GM18858 (cell line): ENCODE data around the gene SAE1.
"Not testable (repeated sequence)": the region's sequence is repeated elsewhere in the genome, so short reads cannot be mapped to it uniquely, and the experiment has no call there.

Source experiments
- ATAC-seq: cut with Tn5 transposase; IDR thresholded peaks from one replicate; pipeline ENCODE4 v1.9.1; 2021; ENCODE audit not compliant: unreplicated experiment

The SAE1 gene

GRCh38 chr19:47130589-47131227 is at the start of gene SAE1:
Gene SAE1 (plus strand): TSS chr19:47130835. CDS start chr19:47130931, 96 bp downstream.
- peak; percentile 85 for ATAC-seq

DNA sequence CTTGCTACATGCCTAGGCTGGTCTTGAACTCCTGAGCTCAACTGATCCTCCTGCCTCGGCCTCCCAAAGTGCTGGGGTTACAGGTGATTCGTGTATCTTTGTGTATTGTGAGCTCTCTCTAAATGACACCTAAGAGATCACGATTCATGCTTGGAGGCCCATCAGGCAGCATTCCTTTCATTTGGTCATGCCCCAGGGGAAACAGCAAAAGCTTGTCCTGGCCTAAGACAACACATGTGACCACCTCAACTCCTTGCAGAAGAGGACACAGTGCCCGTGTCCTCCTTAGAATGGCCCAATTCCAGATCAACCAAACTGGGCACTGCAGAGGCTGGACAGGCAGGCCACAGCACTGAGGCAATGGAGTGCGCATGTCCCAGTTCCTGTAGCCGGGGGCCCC is 49.5 kb upstream of the SAE1 start:
- no peak for ATAC-seq

DNA sequence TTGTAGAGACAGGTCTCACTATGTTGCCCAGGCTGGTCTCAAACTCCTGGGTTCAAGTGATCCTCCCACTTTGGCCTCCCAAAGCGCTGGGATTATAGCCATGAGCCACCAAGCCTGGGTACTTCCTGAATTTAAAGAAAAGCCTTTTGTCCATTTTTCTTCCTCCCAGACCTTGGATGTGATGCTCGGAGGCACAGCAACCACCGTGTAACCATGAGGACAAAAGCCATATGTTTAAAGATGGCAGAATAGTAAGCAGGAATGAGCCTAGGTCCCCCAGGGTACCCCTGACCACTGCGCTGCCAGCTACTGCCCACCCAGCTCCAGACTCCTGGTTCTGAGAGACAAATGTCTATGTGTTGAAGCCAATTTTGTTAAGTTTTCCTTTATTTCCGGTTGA is 48.1 kb upstream of the SAE1 start:
- ATAC-seq = no peak

GRCh38 chr19:47084879-47085439 is 45.7 kb upstream of the SAE1 start:
- ATAC-seq = no peak

DNA sequence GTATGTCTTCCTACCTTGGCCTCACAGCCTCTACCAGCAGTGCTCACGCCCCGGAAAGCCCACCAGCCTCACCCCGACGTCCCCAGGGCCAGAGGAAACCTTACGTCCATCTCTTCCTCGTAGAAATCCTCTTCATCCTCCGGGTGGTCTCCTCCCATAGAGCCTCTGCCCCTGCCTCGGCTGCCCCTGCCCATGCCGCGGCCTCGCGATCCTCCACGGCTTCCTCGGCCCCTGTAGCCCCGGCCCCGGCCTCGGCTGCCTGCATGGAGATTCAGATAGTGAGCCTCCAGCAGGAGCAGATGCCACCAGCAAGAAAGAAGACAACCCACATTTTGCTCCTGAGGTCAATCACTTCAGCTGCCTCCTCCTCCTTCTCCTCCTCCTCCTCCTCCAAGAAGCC is 44.4 kb upstream of the SAE1 start:
- no peak for ATAC-seq

GRCh38 chr19:47089767-47090350 is 40.8 kb upstream of the SAE1 start:
- no peak for ATAC-seq

GRCh38 chr19:47093254-47093653 is 37.4 kb upstream of the SAE1 start:
- ATAC-seq = no peak

DNA sequence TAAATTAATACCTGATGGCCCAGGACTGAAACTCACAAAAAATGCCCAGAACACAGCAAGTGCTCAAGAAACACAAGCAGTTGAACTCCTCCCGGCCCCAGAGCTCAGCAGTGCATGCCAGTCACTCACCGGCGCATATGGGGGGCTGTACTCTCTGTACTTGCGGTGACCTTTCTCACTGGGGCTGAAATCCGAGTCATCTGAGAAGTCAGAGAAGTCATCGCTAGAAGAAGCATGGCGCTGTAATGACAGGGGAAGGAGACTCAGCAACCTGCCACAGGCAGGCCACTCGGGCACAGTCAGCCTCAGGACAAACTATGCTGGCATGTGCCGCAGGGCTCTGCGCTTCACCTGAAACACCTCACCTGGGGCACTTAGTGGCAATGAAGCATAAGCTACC is 36.8 kb upstream of the SAE1 start:
- ATAC-seq = no peak

DNA sequence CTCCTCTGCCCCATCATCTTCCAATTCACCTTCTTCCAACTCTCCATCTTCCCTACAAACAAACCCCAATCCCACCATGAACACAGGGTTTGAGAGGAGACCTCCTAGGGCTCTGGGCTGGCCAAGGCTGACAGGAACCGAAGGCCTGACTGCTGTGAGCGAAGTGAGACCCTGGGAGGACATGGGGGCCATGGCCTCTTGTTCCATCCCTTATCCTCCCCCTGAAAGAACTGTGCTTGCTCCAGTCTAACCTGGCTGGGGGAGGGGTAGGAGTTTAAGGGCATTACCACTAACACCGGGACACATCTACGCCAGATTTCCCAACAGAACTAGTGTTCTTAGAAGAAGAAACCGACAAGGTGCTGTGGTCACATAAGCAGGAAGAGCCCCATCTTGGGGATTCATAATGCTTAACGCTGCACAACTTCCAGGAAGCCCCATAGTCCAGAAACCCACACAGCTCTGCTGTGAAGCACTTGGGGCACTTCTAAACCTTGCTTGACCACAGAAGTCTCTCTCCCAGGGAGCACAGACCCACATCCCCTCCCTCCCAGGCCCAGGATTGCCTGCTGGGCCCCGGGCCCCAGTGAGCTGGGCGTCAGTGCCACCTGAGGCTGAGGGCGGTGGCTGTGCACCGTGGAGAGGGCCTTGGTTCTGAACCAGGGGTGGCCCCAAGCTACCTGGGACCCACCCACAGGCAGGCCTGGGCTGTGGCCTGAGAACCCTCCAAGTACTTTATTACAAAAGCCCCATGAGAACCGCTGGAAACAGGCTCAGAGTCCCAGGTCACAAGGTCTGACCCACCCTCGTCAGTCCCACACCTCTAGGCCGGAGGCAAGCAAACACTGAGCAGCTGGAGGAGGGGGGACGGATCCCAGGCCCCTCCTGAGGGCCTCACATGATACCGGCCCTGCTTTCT is 35.8 kb upstream of the SAE1 start:
- ATAC-seq = no peak

DNA sequence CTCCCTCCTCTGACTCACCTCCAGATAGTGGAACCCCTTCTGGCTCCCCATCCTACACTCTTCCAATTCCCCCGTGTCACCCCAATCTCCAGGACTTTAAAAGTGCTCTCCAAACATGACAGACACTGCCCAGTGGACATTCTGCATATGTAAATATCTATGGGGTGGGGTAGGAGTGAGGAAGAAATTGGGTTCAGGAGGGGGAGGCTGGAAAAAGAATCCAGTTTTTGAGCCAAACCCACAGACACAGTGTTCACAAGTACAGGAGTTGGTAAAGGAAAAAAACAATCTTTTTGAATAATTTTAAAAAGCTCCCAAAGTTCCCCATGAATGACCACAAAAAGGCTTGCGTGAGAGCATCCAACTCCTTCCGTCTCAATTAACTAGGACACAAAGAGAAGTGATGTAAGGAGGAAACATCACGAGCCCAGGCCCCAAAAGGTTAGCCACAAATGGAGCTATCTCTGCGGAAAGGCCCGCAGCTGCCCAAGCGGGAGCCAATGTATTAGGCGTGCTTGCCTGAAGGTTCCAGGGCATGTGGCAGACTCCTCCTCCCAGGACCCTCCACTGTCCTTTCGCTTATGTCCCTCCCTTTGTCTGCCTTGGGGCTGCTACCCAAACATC is 35.0 kb upstream of the SAE1 start:
- no peak for ATAC-seq

- no peak for ATAC-seq
These were observed 34.4 kb upstream of the SAE1 start for GRCh38 chr19:47096100-47096704.

DNA sequence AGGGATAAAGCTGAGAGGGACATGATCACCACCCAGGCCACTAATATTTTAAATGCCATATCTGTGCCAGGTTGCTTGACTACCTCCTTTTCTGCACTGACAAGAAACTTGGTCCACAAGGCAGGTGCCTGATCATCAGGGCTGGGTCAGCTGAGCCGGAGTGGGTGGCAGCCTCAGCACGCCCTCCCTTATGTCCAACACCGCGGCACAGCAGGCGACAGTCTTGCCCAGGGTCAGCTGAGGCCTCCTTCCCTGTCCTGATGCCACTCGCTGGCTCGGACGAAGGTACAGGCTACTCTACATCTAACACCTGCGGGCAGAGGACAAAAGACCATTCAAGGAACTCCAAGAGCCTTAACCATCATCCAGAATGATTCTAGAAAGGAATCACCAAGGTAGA is 33.9 kb upstream of the SAE1 start:
- ATAC-seq = no peak

DNA sequence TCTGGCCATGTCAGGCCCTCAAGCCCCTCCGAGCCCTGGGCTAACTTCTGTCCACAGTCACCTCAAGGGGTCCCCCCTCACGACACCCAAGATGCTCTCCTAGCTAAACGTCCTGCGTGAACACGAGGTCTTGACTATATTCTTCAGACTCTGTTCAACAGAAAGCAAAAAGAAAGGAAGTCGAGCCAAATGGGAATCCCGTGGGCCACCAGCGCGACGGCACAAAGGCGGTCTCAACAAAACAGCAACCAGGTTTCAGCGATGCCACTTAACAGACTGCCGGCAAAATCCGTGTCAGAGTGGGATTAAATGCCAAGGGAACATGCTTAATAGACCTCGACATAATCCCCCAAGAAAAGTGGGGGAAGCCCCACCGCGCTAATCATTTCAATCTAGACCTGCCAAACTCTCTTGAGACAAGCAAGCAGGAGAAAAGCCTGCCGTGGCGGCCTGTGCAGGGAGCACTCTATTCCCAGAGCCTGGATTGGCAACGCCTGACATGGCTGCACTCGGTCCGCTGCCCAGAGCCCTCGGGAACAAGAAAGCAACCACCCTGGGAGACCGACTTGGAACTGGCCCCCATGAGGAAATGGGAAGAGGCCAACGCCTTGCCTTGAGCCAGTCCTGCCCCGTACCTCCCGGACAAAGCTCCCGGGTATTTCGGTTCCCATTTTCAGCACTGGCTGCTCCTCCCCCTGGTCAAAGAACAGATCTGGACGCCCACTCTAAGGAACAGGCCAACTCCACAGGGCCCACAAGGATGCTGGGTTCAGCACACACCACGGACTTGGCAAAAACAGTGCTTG is 33.0 kb upstream of the SAE1 start:
- no peak for ATAC-seq

DNA sequence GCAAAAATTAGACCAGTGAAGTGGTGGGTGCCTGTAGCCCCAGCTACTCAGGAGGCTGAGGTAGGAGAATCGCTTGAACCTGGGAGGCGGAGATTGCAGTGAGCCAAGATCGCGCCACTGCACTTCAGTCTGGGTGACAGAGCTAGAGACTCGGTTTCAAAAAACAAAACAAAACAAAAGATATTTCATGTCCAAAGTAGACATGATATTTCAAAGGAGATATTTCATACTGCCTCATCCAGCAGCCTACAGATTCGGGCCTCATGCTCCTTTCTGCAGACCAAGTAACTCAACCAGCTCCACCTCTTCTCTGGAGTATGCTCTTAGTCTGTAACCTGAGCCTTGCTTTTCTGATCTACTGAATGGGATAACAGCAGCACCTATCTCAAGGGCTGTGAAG is 32.0 kb upstream of the SAE1 start:
- no peak for ATAC-seq

DNA sequence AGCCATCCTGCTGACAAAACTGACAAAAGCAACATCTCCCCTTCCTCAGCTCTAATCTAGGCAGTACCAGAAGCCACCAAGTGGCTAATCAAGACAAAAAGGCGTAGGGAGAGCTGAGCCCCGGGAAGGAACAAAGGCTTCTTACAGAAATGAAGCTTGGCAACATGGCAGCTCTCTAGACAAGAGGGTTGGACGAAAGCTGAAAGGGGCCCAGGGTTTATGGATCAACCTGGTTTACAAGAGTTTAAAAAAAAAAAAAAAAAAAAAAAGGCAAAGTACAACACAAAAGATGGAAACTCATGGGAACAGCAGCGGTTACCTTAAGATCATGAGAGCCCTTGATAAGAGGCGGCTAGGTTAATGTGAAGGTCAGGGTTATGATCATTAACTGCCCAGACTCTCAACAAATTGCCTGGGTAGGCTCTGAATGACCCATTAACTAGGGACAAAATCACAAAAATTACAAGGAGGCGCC is 31.0 kb upstream of the SAE1 start:
- no peak for ATAC-seq

DNA sequence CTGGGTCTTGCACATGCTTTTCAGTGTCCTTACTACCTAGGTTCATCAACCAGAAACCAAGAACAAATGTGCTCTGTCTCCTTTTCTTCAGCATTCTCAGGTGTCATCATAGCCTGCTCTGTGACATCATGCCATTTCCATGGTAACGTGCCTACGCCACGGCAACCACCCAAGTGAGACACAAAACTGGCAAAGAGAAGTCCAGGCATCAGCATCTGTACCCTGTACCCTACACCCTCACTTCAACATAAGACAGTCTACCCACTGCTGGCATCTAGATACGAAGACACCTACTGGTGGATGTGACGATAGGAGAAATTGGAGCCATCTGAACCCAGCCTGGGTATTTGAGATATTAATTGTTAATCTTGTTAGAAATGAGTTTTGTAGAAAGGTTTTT is 30.3 kb upstream of the SAE1 start:
- ATAC-seq = no peak

GRCh38 chr19:47101116-47101515 is 29.5 kb upstream of the SAE1 start:
- ATAC-seq = not testable (repeated sequence)

DNA sequence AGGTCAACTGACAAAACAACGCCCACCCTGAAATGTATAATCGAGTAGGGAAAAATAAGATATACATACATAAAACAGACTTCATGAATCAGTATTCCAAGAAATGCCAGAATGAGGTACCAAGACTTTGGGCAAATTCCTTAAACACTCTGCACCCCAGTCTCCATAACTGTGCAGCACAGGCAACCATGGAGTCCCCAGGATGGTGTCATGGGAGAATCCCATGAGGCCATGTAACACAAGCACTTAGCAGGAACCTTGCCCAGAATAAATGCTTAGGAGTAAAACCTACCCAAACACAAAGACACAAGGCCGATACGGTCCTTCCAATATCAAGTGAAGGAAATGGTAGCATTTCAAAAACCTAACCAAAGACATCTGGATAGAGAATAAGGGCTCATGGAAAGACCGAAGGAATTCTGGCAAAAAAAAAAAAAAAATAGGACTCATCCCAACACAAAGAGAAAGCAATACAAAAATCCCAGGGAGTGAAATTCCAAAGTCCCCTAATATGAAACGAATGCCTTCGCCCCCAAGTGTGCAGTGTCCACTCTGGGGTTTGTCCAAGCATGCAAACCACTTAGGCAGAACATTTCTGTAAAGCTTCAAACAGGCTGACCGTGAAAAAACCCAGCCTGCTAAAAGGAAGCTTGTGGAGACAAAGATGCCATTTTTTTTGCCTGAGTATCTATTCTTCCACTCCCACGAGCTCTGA is 28.1 kb upstream of the SAE1 start:
- no peak for ATAC-seq

DNA sequence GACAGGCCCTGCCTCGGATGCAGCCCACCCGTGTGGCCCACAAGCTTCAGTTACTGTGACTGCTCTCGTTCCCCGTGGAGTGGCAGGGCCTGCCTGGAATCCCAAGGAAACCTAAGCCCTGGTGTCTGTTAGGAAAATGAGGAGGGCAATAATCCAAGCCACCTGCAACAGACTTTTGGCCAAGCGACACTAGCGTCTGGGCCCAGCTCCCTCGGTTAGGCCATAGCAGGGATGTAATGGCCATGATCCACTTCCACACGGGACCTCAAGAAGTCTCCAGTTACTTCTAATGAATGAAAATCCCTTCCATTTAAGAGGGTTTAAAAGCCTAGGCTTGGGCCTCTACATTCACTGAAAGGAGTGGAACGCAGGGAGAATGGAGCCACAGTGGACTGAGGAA is 26.0 kb upstream of the SAE1 start:
- no peak for ATAC-seq
